Hypothalamus (tissue), 51 donors: ENCODE data around the gene NFASC.

Experiments used
- DNase-seq, 51 donors: peaks; one replicate each; lab custom pipeline; 2025; lab: John Stamatoyannopoulos, UW

Gene NFASC

GRCh38 chr1:204924013-204924759, 53.5 kb downstream of the NFASC start:
- DNase-seq, result no peak

GRCh38 chr1:204925701-204926100, 55.0 kb downstream of the NFASC start:
- DNase-seq, result no peak

- no peak for DNase-seq
These were observed 57.3 kb downstream of the NFASC start for GRCh38 chr1:204927673-204928641.

DNA sequence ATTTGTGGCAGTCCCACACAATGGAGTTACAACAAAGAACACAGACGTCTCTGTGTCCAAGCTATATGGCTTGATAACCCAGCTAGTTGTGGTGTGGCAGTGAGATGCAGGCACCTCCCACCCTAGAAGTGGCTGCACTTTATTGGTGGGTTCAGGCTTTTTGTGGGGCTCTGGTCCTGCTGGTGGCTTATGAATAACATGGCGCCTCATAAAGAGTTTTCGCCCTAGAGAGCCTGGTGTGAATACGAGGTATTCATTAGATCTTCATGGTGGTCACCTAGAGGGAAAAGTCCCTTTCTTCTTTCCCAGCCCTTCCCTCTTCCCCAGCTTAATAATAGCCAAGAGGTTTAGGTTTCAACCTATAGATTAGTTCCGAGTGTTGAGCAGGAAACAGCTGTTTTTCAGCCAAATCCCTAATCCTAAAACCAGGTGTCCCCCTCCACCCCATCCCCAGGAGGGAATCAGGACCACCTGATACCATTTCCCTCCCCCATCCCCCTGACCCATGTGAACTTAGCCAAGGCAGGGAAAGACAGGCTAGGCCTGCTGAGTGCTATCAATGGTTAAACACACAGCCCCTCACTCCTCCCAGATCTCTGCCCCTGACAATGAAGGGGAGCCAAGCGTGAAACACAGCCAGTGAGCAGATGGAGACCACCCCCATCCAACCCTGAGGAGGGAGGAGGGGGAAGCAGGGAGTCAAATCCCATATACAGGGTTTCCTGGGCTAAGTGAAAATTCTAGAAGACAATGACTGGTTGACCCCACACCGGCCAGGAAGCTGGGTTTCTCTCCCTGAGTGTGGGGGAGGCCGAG, 58.2 kb downstream of the NFASC start:
- DNase-seq, result no peak

DNA sequence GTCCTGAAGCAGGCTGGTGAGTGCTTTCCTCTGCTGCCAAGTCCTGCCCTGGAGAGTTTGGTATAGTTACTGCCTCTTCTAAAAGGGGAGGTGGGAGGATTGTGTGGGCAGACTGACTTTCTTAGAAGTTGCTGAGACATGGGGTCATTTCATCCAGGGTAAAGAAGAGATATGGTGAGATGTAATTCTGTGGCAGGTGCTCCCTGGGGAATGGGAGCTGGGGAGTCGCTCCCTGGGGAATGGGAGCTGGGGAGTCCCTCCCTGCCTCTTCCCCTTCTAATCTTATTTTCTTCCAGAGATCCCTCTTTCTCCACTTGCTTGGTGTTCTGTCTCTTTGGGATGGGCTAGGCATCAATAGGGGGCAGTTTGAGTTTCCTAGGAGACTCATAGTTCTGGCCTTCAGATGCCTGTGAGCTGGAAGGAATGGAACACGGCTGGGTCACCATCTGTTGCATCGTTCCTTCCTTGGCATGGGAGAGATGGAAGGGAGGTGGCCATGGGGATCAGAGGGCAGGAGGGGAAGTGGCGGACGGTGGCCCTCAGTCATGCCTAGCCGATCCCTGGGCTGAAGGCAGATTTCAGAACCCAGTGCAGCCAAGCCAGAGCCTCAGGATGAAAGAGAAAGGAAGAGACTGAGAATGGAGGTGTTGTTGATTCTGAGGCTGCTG, 59.0 kb downstream of the NFASC start:
- no peak for DNase-seq

DNA sequence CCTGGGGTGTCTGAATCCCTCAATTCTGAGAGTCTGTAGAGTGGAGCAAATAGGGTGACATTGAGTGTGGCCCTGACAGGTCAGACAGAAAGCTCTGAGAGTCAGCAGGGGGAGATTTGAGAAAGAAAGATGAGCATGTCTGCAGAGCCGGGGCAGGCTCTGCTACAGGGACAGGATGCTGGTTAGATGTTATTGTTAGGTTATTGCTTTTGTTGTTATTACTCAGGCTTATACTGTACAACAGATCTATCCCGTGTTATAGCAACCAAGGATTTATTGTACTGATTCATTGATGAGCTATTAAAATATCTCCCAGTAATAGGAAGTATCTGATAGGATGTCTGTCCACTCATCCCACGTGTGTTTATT, 59.5 kb downstream of the NFASC start:
- no peak for DNase-seq

DNA sequence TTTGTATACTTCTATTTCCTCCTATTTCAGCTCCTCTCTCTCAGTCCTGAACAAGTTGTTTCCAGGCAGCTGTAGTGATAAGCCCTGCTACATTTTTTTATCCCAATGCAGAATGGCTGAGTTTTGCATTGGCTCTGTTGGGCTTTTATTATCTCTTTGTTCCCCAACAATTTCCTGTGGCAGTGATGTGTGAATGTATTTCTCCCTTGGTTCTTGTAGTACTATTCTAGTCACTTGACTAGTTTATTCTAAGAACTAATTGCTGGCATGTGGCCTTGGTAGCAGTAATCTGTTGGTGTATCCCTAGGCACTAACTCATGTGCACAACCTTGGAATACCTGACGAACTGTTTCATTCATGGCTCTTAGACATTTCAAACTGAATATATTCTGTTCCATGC, 60.7 kb downstream of the NFASC start:
- no peak for DNase-seq

DNA sequence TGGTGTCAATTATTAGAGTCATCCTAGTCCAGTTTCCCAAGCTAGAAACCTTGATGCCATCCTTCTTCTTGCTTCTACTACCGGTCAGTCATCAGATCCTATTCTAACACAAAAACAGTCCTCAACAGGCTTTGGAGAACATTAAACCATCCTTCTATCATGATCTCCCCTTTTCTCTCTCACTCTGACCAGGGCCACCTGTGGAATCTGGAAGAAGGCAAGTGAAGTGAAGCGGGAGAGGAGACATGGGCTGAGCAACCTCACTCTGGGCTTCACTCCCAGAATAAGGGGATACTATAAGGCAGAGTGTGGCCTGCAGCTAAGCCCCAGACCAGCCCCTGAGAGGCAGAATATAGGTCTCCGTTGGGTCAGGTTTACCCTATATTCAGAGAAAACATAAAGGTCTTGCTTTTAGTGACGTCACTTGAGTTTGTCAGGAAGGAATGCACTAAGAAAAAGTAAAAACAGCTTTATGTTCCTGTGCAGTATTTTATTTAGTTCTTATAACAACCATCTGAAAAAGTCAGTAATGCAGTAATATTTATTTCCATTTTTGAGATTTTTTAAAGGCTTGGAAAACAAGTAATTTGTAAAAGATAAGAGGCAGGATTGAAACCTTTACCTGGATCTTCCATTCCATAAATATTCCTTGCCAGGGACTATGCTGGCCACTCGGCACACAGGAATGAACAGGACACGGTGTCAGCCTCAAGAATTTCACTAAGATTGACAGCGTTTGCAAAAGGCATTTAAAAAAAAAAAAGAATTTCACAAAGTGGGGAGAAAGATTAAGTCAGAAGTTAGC, 61.3 kb downstream of the NFASC start:
- no peak for DNase-seq

GRCh38 chr1:204932573-204932909, 61.9 kb downstream of the NFASC start:
- DNase-seq, result no peak

- DNase-seq, result no peak
These were observed 64.5 kb downstream of the NFASC start for GRCh38 chr1:204935155-204935554.

DNA sequence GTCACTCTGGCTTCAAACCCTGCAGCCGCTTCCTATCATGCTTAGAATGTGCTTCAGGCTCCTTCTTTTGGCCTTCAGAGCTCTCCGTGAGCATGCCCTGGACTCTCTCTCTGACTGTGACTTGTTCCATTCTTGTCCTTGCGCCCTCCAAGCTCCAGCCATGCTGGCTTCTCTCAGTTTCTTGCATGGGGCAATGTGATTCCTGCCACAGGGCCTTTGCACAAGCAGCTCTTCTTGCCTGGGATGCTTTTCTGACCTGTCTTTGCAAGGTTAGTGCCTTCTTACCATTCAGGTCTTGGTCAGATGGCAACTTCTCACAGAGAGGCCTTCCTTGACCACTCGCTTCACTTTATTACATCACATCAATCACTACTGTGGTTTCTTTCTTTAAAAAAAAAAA, 66.1 kb downstream of the NFASC start:
- DNase-seq, result no peak

GRCh38 chr1:204937901-204938300, 67.2 kb downstream of the NFASC start:
- DNase-seq, result peak in 1 of 51 donors; percentile 57

DNA sequence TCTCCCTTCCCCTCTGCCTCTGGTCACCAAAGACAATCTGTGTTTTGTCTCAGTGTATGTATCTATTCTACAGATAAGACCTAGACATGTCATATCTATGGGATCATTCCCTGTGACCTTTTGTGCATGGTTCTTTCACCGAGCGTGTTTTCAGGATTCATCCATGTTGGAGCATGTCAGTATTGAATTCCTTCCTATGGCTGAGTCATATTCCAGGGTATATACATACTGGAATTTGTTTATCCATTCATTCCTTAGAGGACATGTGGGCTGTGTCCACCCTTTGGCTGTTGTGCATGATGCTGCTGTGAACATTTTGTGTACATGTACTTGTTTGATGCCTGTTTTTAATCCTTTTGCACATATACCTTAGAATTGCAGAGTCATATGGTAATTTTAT, 69.9 kb downstream of the NFASC start:
- no peak for DNase-seq

GRCh38 chr1:204941421-204942338, 71.0 kb downstream of the NFASC start:
- DNase-seq, result peak in 40 of 51 donors; percentile 9 to 86 (median 49)

- DNase-seq, result no peak
These were observed 72.8 kb downstream of the NFASC start for GRCh38 chr1:204943495-204943894.

GRCh38 chr1:204944662-204945061, 74.0 kb downstream of the NFASC start:
- no peak for DNase-seq

DNA sequence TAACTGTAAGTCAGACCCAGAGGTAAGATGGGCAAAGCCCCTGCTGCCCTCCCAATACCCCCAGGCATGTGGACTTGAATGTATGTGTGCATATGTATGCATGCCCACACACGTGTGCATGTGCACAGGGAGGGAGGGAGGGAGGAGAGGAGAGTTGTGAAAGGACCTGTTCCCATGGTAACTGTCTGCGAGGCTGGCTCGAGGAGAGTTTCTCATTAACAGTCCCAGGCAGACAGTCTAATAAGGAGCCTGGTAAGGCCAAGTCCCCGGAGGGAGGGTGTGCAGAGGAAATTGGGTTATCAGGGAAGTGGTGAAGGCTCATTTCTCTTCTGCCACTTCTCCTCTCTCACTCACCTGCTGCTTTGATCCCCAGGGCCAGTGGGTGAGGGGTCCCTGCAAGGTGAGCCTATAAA, 74.9 kb downstream of the NFASC start:
- peak in 10 of 51 donors; percentile 9 to 57 (median 24) for DNase-seq

- DNase-seq, result no peak
These were observed 76.0 kb downstream of the NFASC start for GRCh38 chr1:204946640-204947039.
